Lower leg skin (tissue), 4 donors: ENCODE results near the gene WWOX. TPM values are rescaled to one million over a fixed set of nuclear protein-coding genes. Genes with fewer than 3 reads are reported as not detected.

ENCODE experiments used
- DNase-seq, 2 donors: peaks; one replicate each; pipeline ENCODE4 v3.0.0-alpha.2; 2019; ENCODE audit warnings: low spot score in 2 of 2
- H3K4me3 ChIP-seq: fragments of 200-600 bp; sonication (generic); 2 replicates; pipeline ENCODE4 v1.5.1; 2017; ENCODE audit warnings: mild to moderate bottlenecking, low read depth; ENCODE audit not compliant: poor library complexity, severe bottlenecking
- CTCF ChIP-seq, 3 donors: fragments of 450-650 bp; IDR thresholded peaks; one replicate each; pipeline ENCODE4 v1.5.1; 2016; ENCODE audit warnings: antibody characterized with exemption in 3 of 3, mild to moderate bottlenecking in 3 of 3, moderate library complexity in 2 of 3
- POLR2A ChIP-seq, 2 donors: fragments of 450-650 bp; IDR thresholded peaks; one replicate each; pipeline ENCODE4 v1.6.1; 2016 to 2017; ENCODE audit warnings: antibody characterized with exemption in 2 of 2, mild to moderate bottlenecking in 1 of 2, moderate library complexity in 1 of 2
- WGBS, 2 donors: methylation state at CpG; one replicate each; pipeline ENCODE4 v1.1.5; 2018; 5-methylcytosine and 5-hydroxymethylcytosine counted together
- intact Hi-C: fragments of 100-400 bp; cut with DNase I; formaldehyde crosslinking; loops from one replicate; pipeline ENCODE4 v1.15.0; 2023; ENCODE audit warnings: low total_unique reads
- total RNA-seq, 4 donors: library from RNA; depleted of rRNA; stranded (reverse); fragments of >200 nt; gene quantifications; one replicate each; pipeline ENCODE4 v1.1.0, GENCODE V29; 2016

The WWOX gene
- total RNA-seq, 4 donors from 2014 or later = 21.0 to 82.7 (median 36.1) TPM

- DNase-seq = no peak
- no peak overlapping the region for H3K4me3 ChIP-seq
- intact Hi-C loops = no loop called here
- no peak for TF ChIP-seq CTCF (IDR thresholded peaks at IDR 0.05)
- no peak for TF ChIP-seq POLR2A (IDR thresholded peaks at IDR 0.05)
Measured at GRCh38 chr16:78416400-78416799, 316.9 kb downstream of the WWOX start.

GRCh38 chr16:78421181-78421708 lies 321.8 kb downstream of the WWOX start:
- TF ChIP-seq POLR2A (IDR thresholded peaks at IDR 0.05) (no peak), CTCF (IDR thresholded peaks at IDR 0.05) (no peak)
- no peak overlapping the region for H3K4me3 ChIP-seq
- WGBS, 2 donors = 94 to 97% methylated on average over 3 of the region's 3 CpGs
- DNase-seq = no peak
- intact Hi-C loops = no loop called here

GRCh38 chr16:78425281-78425680 lies 325.8 kb downstream of the WWOX start:
- 92 to 94% methylated on average over 4 of the region's 4 CpGs for WGBS, 2 donors
- H3K4me3 ChIP-seq = no peak overlapping the region
- DNase-seq = no peak
- no peak for TF ChIP-seq POLR2A (IDR thresholded peaks at IDR 0.05)
- TF ChIP-seq CTCF (IDR thresholded peaks at IDR 0.05) = no peak
- intact Hi-C loops = no loop called here

- TF ChIP-seq CTCF (IDR thresholded peaks at IDR 0.05) = no peak
- no peak for TF ChIP-seq POLR2A (IDR thresholded peaks at IDR 0.05)
Measured at GRCh38 chr16:78425891-78426510, 326.5 kb downstream of the WWOX start.

GRCh38 chr16:78428193-78428592 lies 328.7 kb downstream of the WWOX start:
- DNase-seq = no peak
- WGBS, 2 donors = 65 to 78% methylated on average over 3 of the region's 3 CpGs
- TF ChIP-seq POLR2A (IDR thresholded peaks at IDR 0.05) (no peak), CTCF (IDR thresholded peaks at IDR 0.05) (no peak)
- H3K4me3 ChIP-seq = no peak overlapping the region
- intact Hi-C loops = no loop called here

More at GRCh38 chr16:78425891-78426510, 326.5 kb downstream of the WWOX start:
- 88 to 90% methylated on average over 7 of the region's 7 CpGs for WGBS, 2 donors
- no peak for DNase-seq
- no peak overlapping the region for H3K4me3 ChIP-seq
- intact Hi-C loops = no loop called here

- WGBS, 2 donors = 81 to 94% methylated on average over 4 of the region's 4 CpGs
- TF ChIP-seq CTCF (IDR thresholded peaks at IDR 0.05) (no peak), POLR2A (IDR thresholded peaks at IDR 0.05) (no peak)
- no peak for DNase-seq
- intact Hi-C loops = no loop called here
- no peak overlapping the region for H3K4me3 ChIP-seq
Measured at GRCh38 chr16:78430281-78430680, 330.8 kb downstream of the WWOX start.
